SK-N-SH (cell line): Measurements from ENCODE around the gene ECEL1. TPM values are rescaled to one million over a fixed set of nuclear protein-coding genes. Genes with fewer than 3 reads are reported as not detected.

Experiments used
- CTCF ChIA-PET: fragments of 300-600, 350-600 bp; formaldehyde crosslinking; extraction: SDS; loops from one replicate; lab custom pipeline; 2021; lab: Yijun Ruan, JAX
- POLR2A ChIA-PET: fragments of 350-600 bp; sonication (Branson Sonifier 250); formaldehyde crosslinking; extraction: SDS; loops from one replicate; lab custom pipeline; 2020; ENCODE audit warnings: antibody characterized with exemption, inconsistent platforms; lab: Yijun Ruan, JAX
- DNase-seq: peaks from one replicate; pipeline ENCODE4 v3.0.0; 2012
- H2AFZ ChIP-seq: fragments of 200-600 bp; sonication (generic); 2 replicates; pipeline ENCODE4 v1.8.1; 2016; ENCODE audit warnings: antibody characterized with exemption, mild to moderate bottlenecking, low read depth
- H3F3A ChIP-seq: fragments of 200-600 bp; sonication (generic); replicated peaks from 2 replicates; pipeline ENCODE3; 2016; ENCODE audit warnings: antibody characterized with exemption, mild to moderate bottlenecking; ENCODE audit not compliant: insufficient read depth
- H3K27ac ChIP-seq, 2 experiments: fragments of 200-500 bp in 1 of 2; fragments of 200-600 bp in 1 of 2; sonication (Bioruptor generic) in 1 of 2; sonication (generic), shearing (Covaris generic) in 1 of 2; 2 replicates each; pipeline versions ENCODE4 v1.5.1 to v1.6.1; 2014 to 2016; ENCODE audit warnings: low read depth in 2 of 2, inconsistent platforms in 1 of 2, low read length in 1 of 2, mild to moderate bottlenecking in 1 of 2, mixed read lengths in 1 of 2
- H3K27me3 ChIP-seq: fragments of 200-600 bp; sonication (generic), shearing (Covaris generic); 2 replicates; pipeline ENCODE4 v1.6.1; 2016; ENCODE audit warnings: mixed run types; ENCODE audit not compliant: insufficient read depth
- H3K36me3 ChIP-seq, 2 experiments: fragments of 200-500 bp in 1 of 2; fragments of 200-600 bp in 1 of 2; sonication (Bioruptor generic) in 1 of 2; sonication (generic) in 1 of 2; replicated peaks in 1 of 2; 2 replicates each; pipeline versions ENCODE3 to v1.5.1; 2014 to 2016; ENCODE audit warnings: low read length in 1 of 2, mild to moderate bottlenecking in 1 of 2; ENCODE audit not compliant: insufficient read depth in 2 of 2, control insufficient read depth in 1 of 2
- H3K4me1 ChIP-seq, 2 experiments: fragments of 200-500 bp in 1 of 2; fragments of 200-600 bp in 1 of 2; sonication (Bioruptor generic) in 1 of 2; sonication (generic), shearing (Covaris generic) in 1 of 2; 2 replicates each; pipeline versions ENCODE4 v1.5.1 to v1.6.1; 2014 to 2016; ENCODE audit warnings: low read depth in 1 of 2, low read length in 1 of 2, mixed run types in 1 of 2; ENCODE audit not compliant: insufficient read depth in 2 of 2, control insufficient read depth in 1 of 2
- H3K4me2 ChIP-seq: fragments of 200-600 bp; sonication (generic), shearing (Covaris generic); 2 replicates; pipeline ENCODE4 v1.6.1; 2017; ENCODE audit warnings: mixed run types
- H3K4me3 ChIP-seq, 2 experiments: fragments of 200-500 bp in 1 of 2; fragments of 200-600 bp in 1 of 2; sonication (Bioruptor generic) in 1 of 2; sonication (generic), shearing (Covaris generic) in 1 of 2; 2 replicates each; pipeline versions ENCODE4 v1.5.1 to v1.8.1; 2014 to 2016; ENCODE audit warnings: low read depth in 2 of 2, inconsistent platforms in 1 of 2, low read length in 1 of 2, mild to moderate bottlenecking in 1 of 2, mixed read lengths in 1 of 2, moderate library complexity in 1 of 2
- H3K79me2 ChIP-seq: fragments of 200-600 bp; sonication (generic); 2 replicates; pipeline ENCODE4 v1.8.1; 2017; ENCODE audit warnings: mild to moderate bottlenecking; ENCODE audit not compliant: insufficient read depth
- H3K9ac ChIP-seq: fragments of 200-600 bp; sonication (generic); 2 replicates; pipeline ENCODE4 v1.6.1; 2017; ENCODE audit warnings: mixed run types
- H3K9me2 ChIP-seq: fragments of 200-600 bp; sonication (generic); 2 replicates; pipeline ENCODE4 v1.6.1; 2017; ENCODE audit warnings: mixed run types
- H3K9me3 ChIP-seq: fragments of 200-600 bp; sonication (generic); 2 replicates; pipeline ENCODE4 v1.6.1; 2017; ENCODE audit warnings: mixed run types, mild to moderate bottlenecking, moderate library complexity
- H4K20me1 ChIP-seq: fragments of 200-600 bp; sonication (generic); 2 replicates; pipeline ENCODE4 v1.6.1; 2017; ENCODE audit warnings: mild to moderate bottlenecking, mixed run types; ENCODE audit not compliant: insufficient read depth
- CHD2 ChIP-seq: fragments of 150-350 bp; IDR thresholded peaks from 2 replicates; pipeline ENCODE4 v1.6.1; 2018; ENCODE audit warnings: low read length; ENCODE audit not compliant: partially characterized antibody
- CTCF ChIP-seq: fragments of 200-600 bp; sonication (generic); IDR thresholded peaks from 2 replicates; pipeline ENCODE4 v1.6.1; 2017; ENCODE audit warnings: antibody characterized with exemption, mild to moderate bottlenecking, moderate library complexity
- ELF1 ChIP-seq: IDR thresholded peaks from 2 replicates; pipeline ENCODE4 v1.4.0; 2012
- EP300 ChIP-seq, 2 experiments: IDR thresholded peaks; 2 replicates each; pipeline versions ENCODE4 v1.4.0 to v1.6.1; 2012; ENCODE audit warnings: borderline replicate concordance in 1 of 2, low read depth in 1 of 2, low read length in 1 of 2
- FOSL2 ChIP-seq: IDR thresholded peaks from 2 replicates; pipeline ENCODE4 v1.4.0; 2012; ENCODE audit warnings: low read depth, mild to moderate bottlenecking, moderate library complexity, borderline replicate concordance
- IRF3 ChIP-seq: fragments of 150-350 bp; IDR thresholded peaks from 2 replicates; pipeline ENCODE4 v1.6.1; 2016; ENCODE audit warnings: mild to moderate bottlenecking, low read depth, low read length
- MAX ChIP-seq: IDR thresholded peaks from 2 replicates; pipeline ENCODE4 v1.4.0; 2012; ENCODE audit warnings: low read depth
- MEF2A ChIP-seq: IDR thresholded peaks from 2 replicates; pipeline ENCODE4 v1.4.0; 2012; ENCODE audit warnings: low read depth, borderline replicate concordance
- NRF1 ChIP-seq: IDR thresholded peaks from 2 replicates; pipeline ENCODE4 v1.6.1; 2012; ENCODE audit warnings: low read depth, mild to moderate bottlenecking, low read length
- PBX3 ChIP-seq: IDR thresholded peaks from 2 replicates; pipeline ENCODE4; 2012
- RAD21 ChIP-seq: IDR thresholded peaks from 2 replicates; pipeline ENCODE4 v1.6.1; 2012; ENCODE audit warnings: mild to moderate bottlenecking, low read length
- RFX5 ChIP-seq: IDR thresholded peaks from 2 replicates; pipeline ENCODE4 v1.6.1; 2012; ENCODE audit warnings: mild to moderate bottlenecking, improper control_type of control experiment, low read length
- SIN3A ChIP-seq: IDR thresholded peaks from 2 replicates; pipeline ENCODE4 v1.6.1; 2012; ENCODE audit warnings: low read depth, mild to moderate bottlenecking, low read length, moderate library complexity, borderline replicate concordance
- USF1 ChIP-seq: IDR thresholded peaks from 2 replicates; pipeline ENCODE4 v1.4.0; 2012; ENCODE audit warnings: low read depth, borderline replicate concordance
- WGBS: methylation state at CpG from one replicate; pipeline ENCODE4 v1.1.6; 2017; ENCODE audit warnings: low lambda C conversion rate; 5-methylcytosine and 5-hydroxymethylcytosine counted together
- polyA plus RNA-seq, 3 experiments: library from polyadenylated mRNA; depleted of rRNA; stranded (reverse); fragments of >200 nt; gene quantifications; 2 replicates each; pipeline ENCODE4 v1.2.3, GENCODE V29; 2012

The ECEL1 gene
- polyA plus RNA-seq, 1 of the 3 experiments (the other 2 are of a cell fraction): not detected

- Histone ChIP-seq H3K27me3 (peaks cover 23% of the 10 kb centered on the region), H3K9ac (no peak overlapping the region), H3K4me3 (no peak overlapping the region), H3K79me2 (no peaks in the 10 kb centered on the region), H3K9me3 (no peaks in the 10 kb centered on the region), H4K20me1 (no peaks in the 10 kb centered on the region), H3K27ac (no peak overlapping the region; a peak in 1 of 4 replicates), H3F3A (no peaks in the 10 kb centered on the region), H3K36me3 (no peaks in the 10 kb centered on the region), H2AFZ (no peak overlapping the region), H3K4me2 (no peak overlapping the region), H3K4me1 (peaks cover 0 to 47% of the 10 kb centered on the region in 2 experiments; a peak in 1 of 4 replicates), H3K9me2 (no peaks in the 10 kb centered on the region)
- WGBS: 65% methylated on average over 8 of the region's 10 CpGs
- POLR2A ChIA-PET: no interaction called here
- CTCF ChIA-PET: interaction anchor here (0.8 to 3.0 kb wide), 3 partner anchors 21 to 790 kb away, joined by 4 to 24 read pairs (median 5); partner anchors contain the start of gene PRSS56
- TF ChIP-seq FOSL2: no peak
- TF ChIP-seq NRF1: no peak
- no peak for TF ChIP-seq MAX
- TF ChIP-seq ELF1: no peak
- no peak for TF ChIP-seq USF1
- no peak for TF ChIP-seq MEF2A
- TF ChIP-seq SIN3A: no peak
- TF ChIP-seq PBX3: no peak
- TF ChIP-seq CTCF: no peak
- TF ChIP-seq CHD2: no peak
- no peak for TF ChIP-seq EP300 (IDR thresholded peaks at IDR 0.05; ENCODE audit: borderline replicate concordance in 1 of 2, low read depth in 1 of 2, low read length in 1 of 2)
- TF ChIP-seq RAD21: no peak
- no peak for TF ChIP-seq RFX5
- no peak for TF ChIP-seq IRF3
- no peak for DNase-seq
These were observed 14.3 kb upstream of the ECEL1 start for GRCh38 chr2:232501794-232502390.
